ENCODE data around the gene CTBP2.

DNA sequence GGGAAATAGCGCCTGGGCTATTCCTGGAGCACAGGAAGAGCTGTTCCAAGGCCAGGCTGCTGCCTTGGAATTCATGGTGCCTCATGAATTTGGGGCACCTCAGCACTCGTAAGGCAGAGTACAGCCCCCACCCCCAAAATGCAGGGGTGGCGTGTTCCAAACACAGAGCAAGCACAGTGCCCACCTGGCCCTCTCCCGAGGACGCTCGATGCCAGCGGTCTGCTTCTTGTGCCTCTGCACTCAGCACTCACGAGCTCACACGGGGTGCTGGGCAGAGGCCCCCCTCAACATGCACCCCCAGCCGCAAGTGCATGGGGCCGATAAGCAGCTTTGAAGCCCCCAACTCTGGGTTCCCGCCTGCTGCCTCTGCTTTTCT, 158.3 kb downstream of the CTBP2 start:
- TF ChIP-seq NFRKB (IDR thresholded peaks at IDR 0.05) (no peak), ARNT (IDR thresholded peaks at IDR 0.05) (no peak), LEF1 (IDR thresholded peaks at IDR 0.05; ENCODE audit: borderline replicate concordance) (no peak), HDGF (IDR thresholded peaks at IDR 0.05; ENCODE audit: borderline replicate concordance) (no peak), TARDBP (IDR thresholded peaks at IDR 0.05) (no peak), SUZ12 (IDR thresholded peaks at IDR 0.05) (no peak), ELF4 (IDR thresholded peaks at IDR 0.05) (no peak), L3MBTL2 (conservative IDR thresholded peaks at IDR 0.05) (no peak), FOXA1 (IDR thresholded peaks at IDR 0.05) (no peak)
